IMR-90 (cell line): Measurements from ENCODE around the gene NXPH3.

Experiments
- CEBPB ChIP-seq: IDR thresholded peaks from 2 replicates; pipeline ENCODE4 v1.6.1; 2012; ENCODE audit warnings: low read depth, low read length, improper control_type of control experiment
- POLR2A ChIP-seq: IDR thresholded peaks from 2 replicates; pipeline ENCODE4 v1.6.1; 2012; ENCODE audit warnings: mild to moderate bottlenecking, low read depth, low read length
- TF ChIP-seq, protein P1 (sequence below): conservative IDR thresholded peaks from 2 replicates; pipeline ENCODE4 v1.5.1; 2012; ENCODE audit warnings: mild to moderate bottlenecking, low read depth, low read length, improper control_type of control experiment

DNA sequence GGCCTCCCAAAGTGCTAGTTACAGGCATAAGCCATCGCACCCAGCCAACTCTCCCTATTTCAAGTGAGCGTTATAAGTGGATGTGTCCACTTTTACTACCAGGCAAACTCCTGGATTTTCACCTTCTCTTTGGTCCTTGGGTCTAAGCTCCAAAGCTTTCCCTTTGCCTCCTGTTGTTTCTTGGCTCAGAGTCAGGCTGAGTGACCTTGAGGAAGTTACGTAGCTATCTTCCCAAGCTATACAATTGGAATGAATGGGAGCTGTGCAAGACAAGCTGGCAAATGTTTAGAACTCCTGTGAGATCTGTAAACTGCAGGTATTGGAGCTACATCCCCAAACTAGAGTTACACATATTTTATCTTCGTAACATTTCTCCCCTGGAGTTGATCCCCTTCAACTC, 20.3 kb downstream of the NXPH3 start:
- TF ChIP-seq, protein P1, sequence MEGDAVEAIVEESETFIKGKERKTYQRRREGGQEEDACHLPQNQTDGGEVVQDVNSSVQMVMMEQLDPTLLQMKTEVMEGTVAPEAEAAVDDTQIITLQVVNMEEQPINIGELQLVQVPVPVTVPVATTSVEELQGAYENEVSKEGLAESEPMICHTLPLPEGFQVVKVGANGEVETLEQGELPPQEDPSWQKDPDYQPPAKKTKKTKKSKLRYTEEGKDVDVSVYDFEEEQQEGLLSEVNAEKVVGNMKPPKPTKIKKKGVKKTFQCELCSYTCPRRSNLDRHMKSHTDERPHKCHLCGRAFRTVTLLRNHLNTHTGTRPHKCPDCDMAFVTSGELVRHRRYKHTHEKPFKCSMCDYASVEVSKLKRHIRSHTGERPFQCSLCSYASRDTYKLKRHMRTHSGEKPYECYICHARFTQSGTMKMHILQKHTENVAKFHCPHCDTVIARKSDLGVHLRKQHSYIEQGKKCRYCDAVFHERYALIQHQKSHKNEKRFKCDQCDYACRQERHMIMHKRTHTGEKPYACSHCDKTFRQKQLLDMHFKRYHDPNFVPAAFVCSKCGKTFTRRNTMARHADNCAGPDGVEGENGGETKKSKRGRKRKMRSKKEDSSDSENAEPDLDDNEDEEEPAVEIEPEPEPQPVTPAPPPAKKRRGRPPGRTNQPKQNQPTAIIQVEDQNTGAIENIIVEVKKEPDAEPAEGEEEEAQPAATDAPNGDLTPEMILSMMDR = no peak
- no peak for TF ChIP-seq CEBPB
- TF ChIP-seq POLR2A = no peak
